Keratinocyte (primary cell): ENCODE results near the gene NODAL. TPM values are rescaled to one million over a fixed set of nuclear protein-coding genes. Genes with fewer than 3 reads are reported as not detected.

ENCODE experiments used
- DNase-seq: peaks from one replicate; pipeline ENCODE4 v3.0.0-alpha.2; 2011; ENCODE audit warnings: low read depth, missing footprints, low spot score
- FAIRE-seq: peaks from 2 replicates; lab custom pipeline; 2011; peaks lifted over from hg19 to GRCh38; lab: Jason Lieb, UNC
- H2AFZ ChIP-seq: 2 replicates; pipeline ENCODE4 v1.6.0; 2012; ENCODE audit warnings: low read length, control low read depth, inconsistent platforms; ENCODE audit not compliant: control insufficient read depth
- H3K27ac ChIP-seq: 2 replicates; pipeline ENCODE4 v1.5.1; 2011; ENCODE audit warnings: low read length; ENCODE audit not compliant: control insufficient read depth, insufficient read depth
- H3K27me3 ChIP-seq: 3 replicates; pipeline ENCODE4 v1.6.0; 2011; ENCODE audit warnings: low read length; ENCODE audit not compliant: control insufficient read depth, insufficient read depth; ENCODE audit errors: extremely low read depth
- H3K36me3 ChIP-seq, 2 experiments: 2 replicates in 1 of 2; 3 replicates in 1 of 2; pipeline ENCODE4 v1.5.1; 2011; ENCODE audit warnings: low read length in 2 of 2, mild to moderate bottlenecking in 1 of 2; ENCODE audit not compliant: control insufficient read depth in 2 of 2, insufficient read depth in 2 of 2; ENCODE audit errors: extremely low read depth in 1 of 2
- H3K4me1 ChIP-seq: 3 replicates; pipeline ENCODE4 v1.5.1; 2011; ENCODE audit warnings: low read length; ENCODE audit not compliant: control insufficient read depth, insufficient read depth; ENCODE audit errors: extremely low read depth
- H3K4me2 ChIP-seq: 3 replicates; pipeline ENCODE4 v1.6.0; 2011; ENCODE audit warnings: low read depth, low read length; ENCODE audit not compliant: control insufficient read depth, insufficient read depth; ENCODE audit errors: extremely low read depth
- H3K4me3 ChIP-seq, 3 experiments: fragments of 200-600 bp in 1 of 3; sonication (generic) in 1 of 3; 2 replicates in 2 of 3; 3 replicates in 1 of 3; pipeline ENCODE4 v1.5.1; 2011 to 2016; ENCODE audit warnings: low read length in 3 of 3, mild to moderate bottlenecking in 3 of 3, control low read depth in 2 of 3, inconsistent platforms in 1 of 3, low read depth in 1 of 3, mixed read lengths in 1 of 3, mixed run types in 1 of 3, moderate library complexity in 1 of 3; ENCODE audit not compliant: control insufficient read depth in 2 of 3, insufficient read depth in 2 of 3; ENCODE audit errors: extremely low read depth in 1 of 3
- H3K79me2 ChIP-seq: 2 replicates; pipeline ENCODE4 v1.6.0; 2012; ENCODE audit warnings: low read length; ENCODE audit not compliant: control insufficient read depth, insufficient read depth
- H3K9ac ChIP-seq: 3 replicates; pipeline ENCODE4 v1.6.0; 2011; ENCODE audit warnings: low read length; ENCODE audit not compliant: control insufficient read depth, insufficient read depth; ENCODE audit errors: extremely low read depth
- H3K9me1 ChIP-seq: 3 replicates; pipeline ENCODE4 v1.6.0; 2011; ENCODE audit warnings: low read length; ENCODE audit not compliant: control insufficient read depth, insufficient read depth; ENCODE audit errors: extremely low read depth
- H3K9me3 ChIP-seq: 2 replicates; pipeline ENCODE4 v1.5.1; 2012; ENCODE audit warnings: low read depth, low read length; ENCODE audit not compliant: control insufficient read depth
- H4K20me1 ChIP-seq: 3 replicates; pipeline ENCODE4 v1.6.0; 2011; ENCODE audit warnings: low read length; ENCODE audit not compliant: control insufficient read depth, insufficient read depth; ENCODE audit errors: extremely low read depth
- EZH2 ChIP-seq: IDR thresholded peaks from one replicate; pipeline ENCODE4 v1.6.1; 2012; ENCODE audit warnings: inconsistent platforms, mild to moderate bottlenecking, low read length, moderate library complexity
- dilution Hi-C: fragments of 300-500 bp; cut with MboI; formaldehyde crosslinking; loops from one replicate; pipeline ENCODE4 v1.7.0; 2020; ENCODE audit warnings: low sequenced_read_pairs; ENCODE audit not compliant: extremely low pct_ligation_motif_present
- polyA plus RNA-seq, 5 experiments: library from polyadenylated mRNA; depleted of rRNA in 3 of 5; stranded (reverse) in 3 of 5; stranded (forward) in 1 of 5; unstranded in 1 of 5; fragments of >200 nt; gene quantifications; 1 replicate in 1 of 5; 2 replicates in 3 of 5; 3 replicates in 1 of 5; pipeline versions ENCODE4 v1.2.1 to v1.2.3, GENCODE V29; 2011 to 2012; ENCODE audit warnings: missing spikeins in 2 of 5, low read depth in 1 of 5, low replicate concordance in 1 of 5
- TF ChIP-seq, protein P1 (sequence below), 3 experiments: IDR thresholded peaks in 1 of 3; conservative IDR thresholded peaks in 1 of 3; optimal IDR thresholded peaks in 1 of 3; 2 replicates in 2 of 3; 3 replicates in 1 of 3; pipeline versions ENCODE3 to v1.5.1; 2011; ENCODE audit warnings: low read length in 3 of 3, mild to moderate bottlenecking in 3 of 3, moderate library complexity in 2 of 3, control low read depth in 1 of 3, inconsistent platforms in 1 of 3; ENCODE audit not compliant: insufficient read depth in 2 of 3; ENCODE audit errors: extremely low read depth in 1 of 3

The NODAL gene
- polyA plus RNA-seq, 1 donor (not counting 4 experiments of a cell fraction or from before 2014, with no cell fraction given), result 0.46 TPM

- Histone ChIP-seq H3K9ac (no peak overlapping the region), H3K27me3 (no peaks in the 10 kb centered on the region), H3K4me3 (no peak overlapping the region), H2AFZ (no peak overlapping the region), H4K20me1 (no peaks in the 10 kb centered on the region), H3K79me2 (no peaks in the 10 kb centered on the region), H3K27ac (no peak overlapping the region), H3K4me1 (no peaks in the 10 kb centered on the region), H3K9me3 (no peaks in the 10 kb centered on the region), H3K9me1 (no peaks in the 10 kb centered on the region), H3K4me2 (no peak overlapping the region), H3K36me3 (peaks cover 5 to 9% of the 10 kb centered on the region in 2 experiments)
- DNase-seq, result no peak
- dilution Hi-C loops, result no loop called here
- TF ChIP-seq, protein P1, sequence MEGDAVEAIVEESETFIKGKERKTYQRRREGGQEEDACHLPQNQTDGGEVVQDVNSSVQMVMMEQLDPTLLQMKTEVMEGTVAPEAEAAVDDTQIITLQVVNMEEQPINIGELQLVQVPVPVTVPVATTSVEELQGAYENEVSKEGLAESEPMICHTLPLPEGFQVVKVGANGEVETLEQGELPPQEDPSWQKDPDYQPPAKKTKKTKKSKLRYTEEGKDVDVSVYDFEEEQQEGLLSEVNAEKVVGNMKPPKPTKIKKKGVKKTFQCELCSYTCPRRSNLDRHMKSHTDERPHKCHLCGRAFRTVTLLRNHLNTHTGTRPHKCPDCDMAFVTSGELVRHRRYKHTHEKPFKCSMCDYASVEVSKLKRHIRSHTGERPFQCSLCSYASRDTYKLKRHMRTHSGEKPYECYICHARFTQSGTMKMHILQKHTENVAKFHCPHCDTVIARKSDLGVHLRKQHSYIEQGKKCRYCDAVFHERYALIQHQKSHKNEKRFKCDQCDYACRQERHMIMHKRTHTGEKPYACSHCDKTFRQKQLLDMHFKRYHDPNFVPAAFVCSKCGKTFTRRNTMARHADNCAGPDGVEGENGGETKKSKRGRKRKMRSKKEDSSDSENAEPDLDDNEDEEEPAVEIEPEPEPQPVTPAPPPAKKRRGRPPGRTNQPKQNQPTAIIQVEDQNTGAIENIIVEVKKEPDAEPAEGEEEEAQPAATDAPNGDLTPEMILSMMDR (optimal IDR thresholded peaks at IDR 0.05 in 1 of 3, IDR thresholded peaks at IDR 0.05 in 1 of 3, conservative IDR thresholded peaks at IDR 0.05 in 1 of 3; ENCODE audit: extremely low read depth in 1 of 3, insufficient read depth in 2 of 3, low read length in 3 of 3), result no peak
- no peak for TF ChIP-seq EZH2
- FAIRE-seq, result no peak
Measured at GRCh38 chr10:70432561-70433263, 8.8 kb downstream of the NODAL start.

- FAIRE-seq (no peak), DNase-seq (no peak)
- Histone ChIP-seq H4K20me1 (no peaks in the 10 kb centered on the region), H3K4me1 (no peaks in the 10 kb centered on the region), H3K36me3 (peaks cover 5 to 9% of the 10 kb centered on the region in 2 experiments), H2AFZ (no peak overlapping the region), H3K9ac (no peak overlapping the region), H3K79me2 (no peaks in the 10 kb centered on the region), H3K27me3 (no peaks in the 10 kb centered on the region), H3K9me3 (no peaks in the 10 kb centered on the region), H3K9me1 (no peaks in the 10 kb centered on the region), H3K4me2 (no peak overlapping the region), H3K4me3 (no peak overlapping the region), H3K27ac (no peak overlapping the region)
- dilution Hi-C loops, result no loop called here
- TF ChIP-seq, protein P1 (optimal IDR thresholded peaks at IDR 0.05 in 1 of 3, IDR thresholded peaks at IDR 0.05 in 1 of 3, conservative IDR thresholded peaks at IDR 0.05 in 1 of 3; ENCODE audit: extremely low read depth in 1 of 3, insufficient read depth in 2 of 3, low read length in 3 of 3), result no peak
- no peak for TF ChIP-seq EZH2
Measured at GRCh38 chr10:70432101-70432500, 9.4 kb downstream of the NODAL start.
